SK-N-SH treated with all-trans-retinoic acid at 6 μM for 48 hours (cell line): ENCODE measurements around the gene MYO3B.

Experiments used
- ARNTL ChIP-seq: fragments of 450-650 bp; formaldehyde crosslinking; IDR thresholded peaks from 2 replicates; pipeline ENCODE4 v1.5.0; 2020; ENCODE audit warnings: low read depth, mild to moderate bottlenecking, moderate library complexity, borderline replicate concordance
- POU6F1 ChIP-seq: fragments of 250-450 bp; sonication (Bioruptor Pico); IDR thresholded peaks from 2 replicates; pipeline ENCODE4 v1.8.0; 2021; ENCODE audit warnings: low read depth, mild to moderate bottlenecking, moderate library complexity, borderline replicate concordance
- ZNF565 ChIP-seq: fragments of 450-650 bp; formaldehyde crosslinking; conservative IDR thresholded peaks from 2 replicates; pipeline ENCODE4 v1.5.0; 2020; ENCODE audit warnings: low read depth, mild to moderate bottlenecking, moderate library complexity

GRCh38 chr2:170165129-170165528 lies 12.8 kb upstream of the MYO3B start:
- TF ChIP-seq ZNF565, result no peak
- TF ChIP-seq ARNTL (CRISPR knock-in tag), result no peak
- no peak for TF ChIP-seq POU6F1 (CRISPR knock-in tag)
